Cardiac muscle cell (in vitro differentiated cells and primary cell): ENCODE results near the gene TLE2. TPM values are rescaled to one million over a fixed set of nuclear protein-coding genes. Genes with fewer than 3 reads are reported as not detected.
"Not testable (repeated sequence)": the region's sequence is repeated elsewhere in the genome, so short reads cannot be mapped to it uniquely, and the experiment has no call there.

Experiments
- DNase-seq, 2 donors: peaks; one replicate each; pipeline versions ENCODE4 v3.0.0 to v3.0.0-alpha.2; 2010 to 2017; ENCODE audit warnings: low read depth in 1 of 2, low spot score in 1 of 2
- H3K27ac ChIP-seq: fragments of 200-600 bp; sonication (generic); 2 replicates; pipeline ENCODE4 v1.5.1; 2016
- H3K27me3 ChIP-seq: fragments of 200-600 bp; sonication (generic); 2 replicates; pipeline ENCODE4 v1.6.0; 2016; ENCODE audit warnings: control low read depth
- H3K36me3 ChIP-seq: fragments of 200-600 bp; sonication (generic); 2 replicates; pipeline ENCODE4 v1.5.1; 2016; ENCODE audit warnings: control low read depth
- H3K4me1 ChIP-seq: fragments of 200-600 bp; sonication (generic); 2 replicates; pipeline ENCODE4 v1.8.1; 2017; ENCODE audit warnings: low read depth, mild to moderate bottlenecking, mixed run types
- H3K4me3 ChIP-seq: fragments of 200-600 bp; sonication (generic); 2 replicates; pipeline ENCODE4 v1.5.1; 2016; ENCODE audit warnings: mild to moderate bottlenecking
- H3K9me3 ChIP-seq: fragments of 200-600 bp; sonication (generic); 2 replicates; pipeline ENCODE4 v1.5.1; 2017; ENCODE audit warnings: low read depth, mild to moderate bottlenecking, control low read depth
- CTCF ChIP-seq: IDR thresholded peaks from 2 replicates; pipeline ENCODE4 v1.5.1; 2012; ENCODE audit warnings: low read depth, mild to moderate bottlenecking, low read length
- polyA plus RNA-seq: library from polyadenylated mRNA; unstranded; fragments of >200 nt; fragmentation: Nextera tagmentation; extraction: Ambion mirVana; gene quantifications from 2 replicates; pipeline ENCODE4 v1.2.1, GENCODE V29; 2016
- total RNA-seq: library from RNA; depleted of rRNA; stranded (reverse); fragments of >200 nt; gene quantifications from 2 replicates; pipeline ENCODE4 v1.2.3, GENCODE V29; 2016

TLE2 gene
- total and polyA plus RNA-seq, 2 experiments from 2014 or later = 95.9 to 105 TPM

DNA sequence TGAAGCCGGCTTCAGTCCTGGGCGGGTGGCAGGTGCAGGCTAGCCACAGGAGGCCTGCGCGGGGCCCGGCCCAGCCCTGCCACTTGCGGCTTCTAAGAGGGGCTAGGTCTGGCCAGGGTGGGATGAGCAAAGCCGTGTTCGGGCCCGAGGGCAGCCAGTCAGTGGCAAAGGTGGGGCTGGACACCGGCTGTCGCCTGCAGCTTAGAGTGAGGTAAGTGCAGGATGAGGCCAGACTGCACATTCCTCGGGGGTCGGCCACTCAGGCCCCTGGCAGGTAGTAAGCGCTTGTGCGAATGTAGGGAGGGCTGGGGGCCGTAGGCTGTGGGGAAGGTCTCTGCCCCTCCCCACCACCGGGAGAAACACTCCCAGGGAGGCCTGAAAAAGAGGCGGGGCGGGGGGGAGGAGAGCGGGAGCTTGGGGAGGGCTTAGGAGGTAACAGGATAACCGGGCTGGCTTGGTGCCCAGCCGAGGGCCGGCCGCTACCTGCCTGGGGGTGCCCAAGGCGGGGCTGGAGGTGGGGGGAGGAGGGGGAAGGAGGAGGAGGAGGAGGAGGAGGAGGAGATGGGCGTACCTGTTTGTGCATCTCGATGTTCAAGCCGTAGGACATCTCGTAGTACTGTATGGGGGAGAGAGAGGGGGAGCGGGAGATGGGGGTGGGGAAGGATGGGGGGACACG is 26.8 kb upstream of the TLE2 start:
- Histone ChIP-seq H3K4me1 (peaks cover 12% of the 10 kb centered on the region), H3K9me3 (no peaks in the 10 kb centered on the region), H3K27ac (peak overlapping the region; percentile 35), H3K27me3 (no peaks in the 10 kb centered on the region), H3K4me3 (no peak overlapping the region), H3K36me3 (peaks cover 26% of the 10 kb centered on the region)
- TF ChIP-seq CTCF = no peak
- no peak for DNase-seq

- no peak for TF ChIP-seq CTCF
- Histone ChIP-seq H3K27ac (peak overlapping the region; percentile 35), H3K4me3 (no peak overlapping the region), H3K27me3 (no peaks in the 10 kb centered on the region), H3K4me1 (peaks cover 12% of the 10 kb centered on the region), H3K9me3 (no peaks in the 10 kb centered on the region), H3K36me3 (peaks cover 26% of the 10 kb centered on the region)
- DNase-seq = no peak
Observed at GRCh38 chr19:3054972-3055740, 26.1 kb upstream of the TLE2 start.

GRCh38 chr19:3054265-3054971 is 25.3 kb upstream of the TLE2 start:
- TF ChIP-seq CTCF = no peak
- Histone ChIP-seq H3K36me3 (peaks cover 21% of the 10 kb centered on the region), H3K27ac (peak overlapping the region; percentile 35), H3K4me1 (peaks cover 12% of the 10 kb centered on the region), H3K4me3 (no peak overlapping the region), H3K27me3 (no peaks in the 10 kb centered on the region), H3K9me3 (no peaks in the 10 kb centered on the region)
- no peak for DNase-seq

DNA sequence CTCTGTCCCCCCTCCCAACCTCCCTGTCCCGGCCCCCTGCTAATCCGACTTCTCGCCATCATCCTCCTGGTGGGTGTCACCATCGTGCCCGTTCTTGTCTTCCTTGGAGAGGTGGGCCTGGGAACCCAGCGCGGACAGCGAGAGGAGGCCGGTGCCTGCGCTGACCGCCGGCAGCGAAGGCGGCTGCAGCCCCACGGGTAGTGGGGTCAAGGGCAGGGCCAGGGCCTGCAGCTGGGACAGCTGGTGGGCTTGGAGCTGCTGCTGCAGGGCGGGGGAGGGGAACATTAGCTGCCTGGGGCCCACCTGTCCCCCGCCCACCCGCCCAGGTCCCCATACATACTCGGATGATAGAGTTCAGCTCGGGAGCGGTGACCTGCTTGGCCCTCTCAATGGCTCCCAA is 24.7 kb upstream of the TLE2 start:
- peaks cover 12% of the 10 kb centered on the region for H3K4me1 ChIP-seq
- H3K27ac ChIP-seq = peak overlapping the region; percentile 35
- DNase-seq = no peak
- no peaks in the 10 kb centered on the region for H3K27me3 ChIP-seq
- no peak for TF ChIP-seq CTCF
- H3K9me3 ChIP-seq = no peaks in the 10 kb centered on the region
- H3K36me3 ChIP-seq = peaks cover 18% of the 10 kb centered on the region
- no peak overlapping the region for H3K4me3 ChIP-seq

- no peak for DNase-seq
- H3K4me3 ChIP-seq = no peak overlapping the region
Observed at GRCh38 chr19:3053218-3053621, 24.1 kb upstream of the TLE2 start.

DNA sequence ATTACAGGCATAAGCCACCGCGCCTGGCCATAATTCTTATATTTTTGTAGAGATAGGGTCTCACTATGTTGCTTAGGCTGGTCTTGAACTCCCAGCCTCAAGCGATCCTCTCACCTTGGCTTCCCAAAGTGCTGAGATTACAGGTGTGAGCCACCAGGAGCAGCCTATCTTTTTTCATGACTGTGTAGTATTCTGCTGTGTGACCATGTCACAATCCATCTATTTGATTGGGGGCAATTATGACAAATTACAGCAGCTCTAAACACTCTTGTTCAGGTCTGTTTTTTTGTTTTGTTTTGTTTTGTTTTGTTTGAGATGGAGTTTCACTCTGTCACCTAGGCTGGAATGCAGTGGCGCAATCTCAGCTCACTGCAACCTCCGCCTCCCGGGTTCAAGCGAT is 20.9 kb upstream of the TLE2 start:
- H3K4me1 ChIP-seq, H3K4me3 ChIP-seq, H3K27me3 ChIP-seq, H3K27ac ChIP-seq, H3K9me3 ChIP-seq, DNase-seq, H3K36me3 ChIP-seq: not testable (repeated sequence)

More at GRCh38 chr19:3053218-3053621, 24.1 kb upstream of the TLE2 start:
- Histone ChIP-seq H3K4me1 (peaks cover 12% of the 10 kb centered on the region), H3K27ac (peak overlapping the region; percentile 22), H3K9me3 (no peaks in the 10 kb centered on the region), H3K36me3 (peaks cover 12% of the 10 kb centered on the region), H3K27me3 (no peaks in the 10 kb centered on the region)
- TF ChIP-seq CTCF = no peak
